H1 (cell line): ENCODE measurements around the gene NSG2. TPM values are rescaled to one million over a fixed set of nuclear protein-coding genes. Genes with fewer than 3 reads are reported as not detected.
A peak's percentile ranks its signal among the peaks of the same experiment; 100 is the strongest.

Experiments used
- BRCA1 ChIP-seq: IDR thresholded peaks from 2 replicates; pipeline ENCODE4 v1.6.1; 2012; ENCODE audit warnings: low read depth, low read length, improper control_type of control experiment
- CBX5 ChIP-seq: fragments of 300-800, 300-1000 bp; sonication (generic); IDR thresholded peaks from 2 replicates; pipeline ENCODE4 v1.7.1; 2016; ENCODE audit warnings: antibody characterized with exemption, low read length, low read depth
- CEBPB ChIP-seq: IDR thresholded peaks from 2 replicates; pipeline ENCODE4 v1.6.1; 2012; ENCODE audit warnings: low read depth, low read length
- KDM1A ChIP-seq: fragments of 200-600, 300-600 bp; sonication (generic); IDR thresholded peaks from 2 replicates; pipeline ENCODE4 v1.7.1; 2016; ENCODE audit warnings: mild to moderate bottlenecking, low read length, borderline replicate concordance
- POU5F1 ChIP-seq: IDR thresholded peaks from 2 replicates; pipeline ENCODE4 v1.6.1; 2011; ENCODE audit warnings: low read depth, mild to moderate bottlenecking, low read length, moderate library complexity
- RAD21 ChIP-seq, 2 experiments: IDR thresholded peaks in 1 of 2; conservative IDR thresholded peaks in 1 of 2; 2 replicates each; pipeline ENCODE4 v1.6.1; 2011; ENCODE audit warnings: low read depth in 2 of 2, low read length in 2 of 2, improper control_type of control experiment in 1 of 2, inconsistent platforms in 1 of 2, mild to moderate bottlenecking in 1 of 2, moderate library complexity in 1 of 2
- SIRT6 ChIP-seq: IDR thresholded peaks from one replicate; pipeline ENCODE4 v1.7.1; 2012; ENCODE audit warnings: low read length, inconsistent platforms
- SRF ChIP-seq: IDR thresholded peaks from 2 replicates; pipeline ENCODE4 v1.6.1; 2011; ENCODE audit warnings: mild to moderate bottlenecking, low read depth, low read length, moderate library complexity
- polyA plus RNA-seq, 7 experiments: library from polyadenylated mRNA; depleted of rRNA in 3 of 7; stranded (reverse) in 5 of 7; unstranded in 2 of 7; fragments of >200 nt in 5 of 7; fragments of 200-250 nt in 2 of 7; gene quantifications; 1 replicate in 5 of 7; 2 replicates in 1 of 7; 4 replicates in 1 of 7; pipeline versions ENCODE4 v1.2.1 to v1.2.3, GENCODE V29; 2011 to 2013; ENCODE audit warnings: missing spikeins in 2 of 7, mixed read lengths in 2 of 7
- total RNA-seq: library from RNA; stranded (reverse); fragmentation: NEBNext Ultra II Directional; extraction: Animal tissue kit (Norgen Biotek cat#: 25700); gene quantifications from 2 replicates; pipeline ENCODE4 v1.2.1, GENCODE V29; 2021
- TF ChIP-seq, protein P1 (sequence below): IDR thresholded peaks from 2 replicates; pipeline ENCODE4 v1.6.1; 2011; ENCODE audit warnings: low read depth, mild to moderate bottlenecking, low read length; ENCODE audit not compliant: insufficient read depth

The NSG2 gene
- total and polyA plus RNA-seq, 2 of the 8 experiments (the other 6 are each of a cell fraction or from before 2014, with no cell fraction given) = 0.56 to 0.78 TPM

DNA sequence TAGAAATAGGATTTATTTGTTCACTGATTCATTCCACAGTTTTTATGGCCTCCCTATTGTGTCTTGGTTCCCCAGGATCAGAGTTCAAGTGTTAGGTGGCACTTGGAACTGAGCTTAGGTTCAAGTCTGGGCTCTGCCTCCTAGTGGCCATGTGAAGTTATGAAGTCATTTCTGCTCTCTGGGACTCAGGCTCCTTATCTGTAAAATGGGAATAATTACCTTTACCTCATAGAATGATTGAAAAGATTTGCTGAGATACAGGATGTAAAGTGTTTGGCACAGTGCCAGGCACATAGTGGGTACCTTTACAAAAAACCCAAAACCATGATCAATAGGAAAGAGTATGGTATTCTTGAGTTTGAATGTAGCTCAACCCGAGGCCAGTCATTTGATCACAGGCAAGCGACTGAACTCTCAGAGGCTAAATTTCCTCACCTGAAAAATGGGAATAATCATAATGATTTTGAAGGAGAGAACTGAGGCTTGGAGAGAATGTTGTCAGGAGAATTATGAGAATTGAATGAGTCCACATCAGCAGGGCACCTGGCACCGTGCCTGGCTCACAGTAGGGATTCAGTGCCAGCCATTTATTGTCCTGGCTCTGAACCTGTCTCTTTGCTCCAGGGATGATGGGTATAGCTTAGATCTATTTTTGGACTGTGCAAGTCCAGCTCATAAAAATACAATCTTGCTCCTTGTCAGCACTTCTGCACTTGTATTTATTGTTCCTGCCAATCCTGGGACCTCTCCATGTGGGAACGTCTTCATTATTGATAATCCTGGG is 10.8 kb downstream of the NSG2 start (continued):
- TF ChIP-seq BRCA1 = no peak
- peak; percentile 9 to 30; a peak in 2 of 4 replicates for TF ChIP-seq RAD21 (IDR thresholded peaks at IDR 0.05 in 1 of 2, conservative IDR thresholded peaks at IDR 0.05 in 1 of 2; ENCODE audit: low read depth in 2 of 2, low read length in 2 of 2)
- TF ChIP-seq, protein P1, sequence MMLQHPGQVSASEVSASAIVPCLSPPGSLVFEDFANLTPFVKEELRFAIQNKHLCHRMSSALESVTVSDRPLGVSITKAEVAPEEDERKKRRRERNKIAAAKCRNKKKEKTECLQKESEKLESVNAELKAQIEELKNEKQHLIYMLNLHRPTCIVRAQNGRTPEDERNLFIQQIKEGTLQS = no peak
- TF ChIP-seq POU5F1 = no peak
- TF ChIP-seq SRF = no peak
- no peak for TF ChIP-seq CBX5
- TF ChIP-seq KDM1A = peak; percentile 91
- TF ChIP-seq CEBPB = no peak
- no peak for TF ChIP-seq SIRT6
